Skeletal muscle tissue (tissue), 4 donors: Measurements from ENCODE around the gene EMC10. TPM values are rescaled to one million over a fixed set of nuclear protein-coding genes. Genes with fewer than 3 reads are reported as not detected.
A peak's percentile ranks its signal among the peaks of the same experiment; 100 is the strongest.
"Not testable (repeated sequence)": the region's sequence is repeated elsewhere in the genome, so short reads cannot be mapped to it uniquely, and the experiment has no call there.

ENCODE experiments used
- H3K27ac ChIP-seq: one replicate; pipeline ENCODE4 v1.7.0; 2013; ENCODE audit warnings: mild to moderate bottlenecking, low read depth, low read length, inconsistent platforms
- H3K27me3 ChIP-seq, 3 donors: one replicate each; pipeline ENCODE4 v1.7.0; 2013; ENCODE audit warnings: low read length in 3 of 3; ENCODE audit not compliant: control insufficient read depth in 3 of 3, insufficient read depth in 3 of 3
- H3K36me3 ChIP-seq, 3 donors: one replicate each; pipeline ENCODE4 v1.7.0; 2013; ENCODE audit warnings: low read length in 3 of 3; ENCODE audit not compliant: control insufficient read depth in 3 of 3, insufficient read depth in 3 of 3
- H3K4me1 ChIP-seq, 3 donors: one replicate each; pipeline ENCODE4 v1.7.0; 2013; ENCODE audit warnings: low read length in 3 of 3, mild to moderate bottlenecking in 3 of 3; ENCODE audit not compliant: control insufficient read depth in 3 of 3, insufficient read depth in 3 of 3
- H3K4me3 ChIP-seq, 3 donors: one replicate each; pipeline ENCODE4 v1.7.0; 2013; ENCODE audit warnings: low read length in 3 of 3
- H3K9ac ChIP-seq, 3 donors: one replicate each; pipeline ENCODE4 v1.7.0; 2013; ENCODE audit warnings: low read length in 3 of 3, mild to moderate bottlenecking in 3 of 3, moderate library complexity in 2 of 3, low read depth in 1 of 3
- H3K9me3 ChIP-seq, 3 donors: one replicate each; pipeline ENCODE4 v1.7.0; 2013; ENCODE audit warnings: low read length in 3 of 3; ENCODE audit not compliant: control insufficient read depth in 3 of 3
- total RNA-seq: library from RNA; depleted of rRNA; stranded (reverse); fragments of >200 nt; gene quantifications from one replicate; pipeline ENCODE4 v1.2.3, GENCODE V29; 2014
- donor health status: Osteomylitis.

Gene EMC10
- total RNA-seq, 1 donor from 2014 or later, result 29.2 TPM

- H3K4me3 ChIP-seq, result peak overlapping the region; percentile 77 to 82 (median 79)
- peaks cover 2 to 31% (median 21%) of the 10 kb centered on the region in 3 donors for H3K36me3 ChIP-seq
- no peaks in the 10 kb centered on the region for H3K9me3 ChIP-seq
- H3K27me3 ChIP-seq, result peaks cover 4 to 29% (median 5%) of the 10 kb centered on the region in 3 donors
- peaks cover 20 to 46% (median 33%) of the 10 kb centered on the region in 3 donors for H3K4me1 ChIP-seq
- peak overlapping the region; percentile 94 for H3K27ac ChIP-seq
- peak overlapping the region; percentile 85 to 91 (median 86) for H3K9ac ChIP-seq
Observed at GRCh38 chr19:50433201-50434180, 42.8 kb upstream of the EMC10 start.

DNA sequence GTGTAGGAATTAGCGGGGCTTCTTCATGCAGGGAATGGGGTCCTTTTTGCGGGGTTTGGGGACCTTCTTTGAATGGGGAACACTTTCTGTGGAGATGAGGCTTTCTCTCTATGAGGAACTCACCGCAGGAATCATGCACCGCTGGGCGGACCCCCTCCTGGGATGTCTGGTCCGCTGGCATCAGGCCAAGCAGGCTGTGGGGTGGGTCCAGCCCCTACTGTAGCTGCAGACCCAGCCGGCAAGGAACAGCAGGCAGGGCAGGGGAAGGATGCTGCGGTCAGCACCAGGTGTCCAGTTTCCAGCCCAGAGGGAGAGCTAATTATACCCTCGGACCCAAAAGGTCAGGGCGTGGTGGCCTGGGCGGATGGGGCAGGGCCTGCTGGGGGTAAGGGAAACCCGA, 41.8 kb upstream of the EMC10 start:
- no peak overlapping the region for H3K27ac ChIP-seq
- H3K4me1 ChIP-seq, result peaks cover 15 to 37% (median 31%) of the 10 kb centered on the region in 3 donors
- H3K36me3 ChIP-seq, result peaks cover 2 to 31% (median 21%) of the 10 kb centered on the region in 3 donors
- H3K27me3 ChIP-seq, result peaks cover 4 to 29% (median 5%) of the 10 kb centered on the region in 3 donors
- H3K9me3 ChIP-seq, result no peaks in the 10 kb centered on the region
- H3K4me3 ChIP-seq, result peak overlapping the region; percentile 69 to 82 (median 79)
- peak overlapping the region; percentile 66 to 86 (median 85) for H3K9ac ChIP-seq

- H3K9me3 ChIP-seq, result no peaks in the 10 kb centered on the region
- H3K36me3 ChIP-seq, result peaks cover 2 to 35% (median 27%) of the 10 kb centered on the region in 3 donors
- H3K27me3 ChIP-seq, result peaks cover 4 to 25% (median 5%) of the 10 kb centered on the region in 3 donors
- peaks cover 17 to 41% (median 31%) of the 10 kb centered on the region in 3 donors for H3K4me1 ChIP-seq
- H3K9ac ChIP-seq, result peak overlapping the region; percentile 43 to 62 (median 53)
- peak overlapping the region; percentile 58 for H3K27ac ChIP-seq
- H3K4me3 ChIP-seq, result peak overlapping the region in 2 of 3 donors; percentile 13 to 58
Observed at GRCh38 chr19:50435221-50435620, 41.1 kb upstream of the EMC10 start.

GRCh38 chr19:50435627-50436026, 40.7 kb upstream of the EMC10 start:
- Histone ChIP-seq H3K4me1 (peaks cover 17 to 39% (median 30%) of the 10 kb centered on the region in 3 donors), H3K27me3 (peaks cover 4 to 24% (median 5%) of the 10 kb centered on the region in 3 donors), H3K27ac (peak overlapping the region; percentile 58), H3K36me3 (peaks cover 2 to 35% (median 27%) of the 10 kb centered on the region in 3 donors), H3K9me3 (no peaks in the 10 kb centered on the region), H3K4me3 (peak overlapping the region in 2 of 3 donors; percentile 13 to 58), H3K9ac (peak overlapping the region; percentile 43 to 62 (median 53))

DNA sequence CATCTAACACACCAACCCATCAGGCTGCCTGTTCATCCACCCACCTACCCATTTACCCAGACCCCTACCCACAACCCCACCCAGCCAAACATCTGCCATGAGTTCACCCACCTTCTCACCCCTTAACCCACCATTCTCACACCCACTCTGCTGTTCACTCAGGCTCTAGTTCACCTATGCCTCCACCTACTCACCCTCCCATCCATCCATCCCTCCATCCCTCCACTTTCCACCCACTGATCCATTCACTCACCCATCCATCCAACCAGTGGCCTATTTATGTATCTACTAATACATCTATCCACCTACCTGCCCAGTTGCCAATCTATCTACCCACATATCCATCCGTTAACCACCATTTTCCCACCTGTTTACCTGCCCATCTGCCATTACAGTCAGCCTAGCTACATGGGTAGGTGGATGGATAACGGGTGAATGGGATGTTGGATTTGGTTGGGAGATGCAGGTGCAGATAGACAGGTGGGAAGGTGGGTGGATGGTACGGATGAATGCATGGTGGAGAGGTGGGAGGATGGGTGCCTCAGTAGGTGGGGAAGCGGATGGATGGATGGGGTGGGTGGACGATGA, 38.4 kb upstream of the EMC10 start:
- H3K4me1 ChIP-seq, result peaks cover 5 to 27% (median 14%) of the 10 kb centered on the region in 3 donors
- H3K27me3 ChIP-seq, result peaks cover under 1 to 11% (median 4%) of the 10 kb centered on the region in 3 donors
- H3K9ac ChIP-seq, result no peak overlapping the region
- H3K36me3 ChIP-seq, result peaks cover 3 to 47% (median 32%) of the 10 kb centered on the region in 3 donors
- no peak overlapping the region for H3K27ac ChIP-seq
- no peaks in the 10 kb centered on the region for H3K9me3 ChIP-seq
- H3K4me3 ChIP-seq, result no peak overlapping the region

DNA sequence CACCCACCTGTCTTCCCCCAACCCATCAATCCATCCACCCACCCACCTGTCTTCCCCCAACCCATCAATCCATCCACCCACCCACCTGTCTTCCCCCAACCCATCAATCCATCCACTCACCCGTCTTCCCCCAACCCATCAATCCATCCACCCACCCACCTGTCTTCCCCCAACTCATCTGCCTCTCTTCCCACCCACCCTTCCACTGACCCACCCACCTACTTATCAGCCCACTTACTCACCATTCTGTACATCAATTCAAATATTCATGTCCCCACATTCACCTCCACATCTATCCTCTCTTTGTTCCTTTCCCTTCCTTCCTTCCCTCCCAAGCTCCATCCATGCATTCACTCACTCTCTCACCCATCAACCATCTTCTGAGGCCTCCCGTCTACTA, 37.2 kb upstream of the EMC10 start:
- H3K27me3 ChIP-seq, H3K9me3 ChIP-seq, H3K9ac ChIP-seq, H3K27ac ChIP-seq, H3K4me3 ChIP-seq: not testable (repeated sequence)
- Histone ChIP-seq H3K4me1 (peaks cover 5 to 26% (median 14%) of the 10 kb centered on the region in 3 donors), H3K36me3 (peaks cover 5 to 56% (median 42%) of the 10 kb centered on the region in 3 donors)

- peaks cover 0 to 7% (median 3%) of the 10 kb centered on the region in 3 donors for H3K4me1 ChIP-seq
- no peaks in the 10 kb centered on the region for H3K27me3 ChIP-seq
- no peak overlapping the region for H3K9ac ChIP-seq
- H3K36me3 ChIP-seq, result peaks cover 8 to 48% (median 37%) of the 10 kb centered on the region in 3 donors
- peaks cover 0 to 3% (median 2%) of the 10 kb centered on the region in 3 donors for H3K9me3 ChIP-seq
- H3K4me3 ChIP-seq, result no peak overlapping the region
- no peak overlapping the region for H3K27ac ChIP-seq
Observed at GRCh38 chr19:50444059-50444458, 32.2 kb upstream of the EMC10 start.

DNA sequence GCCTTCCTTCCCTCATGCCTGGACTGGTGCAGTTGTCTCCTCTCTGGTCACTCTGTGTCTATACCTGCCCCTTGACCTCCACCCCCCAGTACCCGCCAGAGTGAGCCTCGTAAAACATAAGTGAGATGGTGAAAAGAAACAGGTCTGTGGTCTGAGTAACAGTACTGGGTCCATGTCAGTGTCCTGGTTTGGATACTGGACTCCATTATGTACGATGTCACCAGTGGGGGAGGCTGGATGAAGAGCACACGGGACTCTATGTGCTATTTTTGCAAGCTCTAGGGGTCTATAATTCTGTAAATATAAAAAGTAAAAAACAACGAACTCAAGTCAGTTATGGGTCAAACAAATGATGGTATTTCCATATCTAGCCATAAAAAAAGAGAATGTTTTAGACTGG, 29.3 kb upstream of the EMC10 start:
- peaks cover 16 to 60% (median 40%) of the 10 kb centered on the region in 3 donors for H3K36me3 ChIP-seq
- no peak overlapping the region for H3K27ac ChIP-seq

DNA sequence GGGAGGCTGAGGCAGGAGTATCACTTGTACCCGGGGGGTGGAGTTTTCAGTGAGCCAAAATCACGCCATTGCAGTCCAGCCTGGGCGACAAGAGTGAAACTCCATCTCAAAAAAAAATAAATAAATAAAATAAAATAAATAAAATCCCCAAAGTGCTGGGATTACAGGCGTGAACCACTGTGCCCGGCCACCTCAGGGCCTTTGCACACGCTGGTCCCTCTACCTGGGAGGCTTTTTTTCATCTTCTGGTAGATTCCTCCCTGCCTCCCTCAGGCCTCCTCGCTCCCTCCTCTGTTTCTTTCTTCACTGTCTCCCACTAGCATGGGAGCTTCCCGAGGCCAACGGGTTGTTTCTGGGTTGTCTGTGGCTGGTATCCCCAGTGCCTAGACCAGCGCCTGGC, 28.6 kb upstream of the EMC10 start:
- Histone ChIP-seq H3K4me3 (no peak overlapping the region), H3K9me3 (peaks cover 0 to 3% (median 2%) of the 10 kb centered on the region in 3 donors), H3K27ac (no peak overlapping the region), H3K9ac (no peak overlapping the region), H3K36me3 (peaks cover 16 to 62% (median 39%) of the 10 kb centered on the region in 3 donors), H3K4me1 (peaks cover 0 to 10% (median 0%) of the 10 kb centered on the region in 3 donors), H3K27me3 (peaks cover 3 to 7% (median 6%) of the 10 kb centered on the region in 3 donors)

More for the DNA sequence above, 29.3 kb upstream of the EMC10 start:
- Histone ChIP-seq H3K4me1 (peaks cover 0 to 10% (median 0%) of the 10 kb centered on the region in 3 donors), H3K9ac (no peak overlapping the region), H3K27me3 (peaks cover 3 to 7% (median 6%) of the 10 kb centered on the region in 3 donors), H3K9me3 (peaks cover 0 to 3% (median 2%) of the 10 kb centered on the region in 3 donors), H3K4me3 (no peak overlapping the region)
